HG03175 (cell line): ENCODE measurements around the gene INAFM1.
"Not testable (repeated sequence)": the region's sequence is repeated elsewhere in the genome, so short reads cannot be mapped to it uniquely, and the experiment has no call there.

Source experiments
- ATAC-seq: cut with Tn5 transposase; IDR thresholded peaks from one replicate; pipeline ENCODE4 v1.9.1; 2021; ENCODE audit warnings: mild to moderate bottlenecking, moderate library complexity; ENCODE audit not compliant: unreplicated experiment

Gene INAFM1

DNA sequence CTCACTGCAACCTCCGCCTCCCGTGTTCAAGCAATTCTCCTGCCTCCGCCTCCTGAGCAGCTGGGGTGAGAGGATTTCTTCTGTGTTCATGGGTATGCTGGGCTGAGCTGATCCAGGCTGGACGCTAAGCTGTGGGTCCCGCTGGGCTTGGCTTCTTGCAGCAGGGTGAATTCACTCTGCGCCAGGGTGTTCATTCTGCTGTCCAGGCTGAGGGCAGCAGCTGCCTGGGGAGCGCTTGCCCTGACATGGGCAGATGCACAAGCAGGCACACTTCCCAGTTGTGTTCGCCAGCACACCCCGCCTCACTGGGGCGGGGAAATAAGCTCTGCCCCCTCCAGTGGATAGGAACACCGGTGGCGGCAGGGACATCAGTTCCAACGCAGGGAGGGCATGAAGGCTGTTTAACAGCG is 7.3 kb upstream of the INAFM1 start:
- no peak for ATAC-seq

DNA sequence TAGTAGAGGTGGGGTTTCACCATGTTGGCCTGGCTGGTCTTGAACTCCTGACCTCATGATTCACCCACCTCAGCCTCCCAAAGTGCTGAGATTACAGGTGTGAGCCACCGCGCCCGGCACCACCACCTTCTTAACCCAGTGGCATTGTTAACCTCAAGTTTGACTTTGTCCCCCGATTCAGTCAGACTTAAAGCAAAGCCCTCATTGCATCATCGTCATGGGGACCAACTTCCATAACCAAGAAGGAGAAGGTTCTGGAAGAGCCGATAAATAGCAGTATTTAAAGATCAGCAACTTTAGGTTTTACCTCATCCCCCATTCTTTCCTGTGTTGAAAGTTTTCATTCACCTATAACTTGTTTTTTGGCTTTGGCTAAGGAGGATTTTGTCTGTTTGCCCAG is 6.7 kb upstream of the INAFM1 start:
- no peak for ATAC-seq

DNA sequence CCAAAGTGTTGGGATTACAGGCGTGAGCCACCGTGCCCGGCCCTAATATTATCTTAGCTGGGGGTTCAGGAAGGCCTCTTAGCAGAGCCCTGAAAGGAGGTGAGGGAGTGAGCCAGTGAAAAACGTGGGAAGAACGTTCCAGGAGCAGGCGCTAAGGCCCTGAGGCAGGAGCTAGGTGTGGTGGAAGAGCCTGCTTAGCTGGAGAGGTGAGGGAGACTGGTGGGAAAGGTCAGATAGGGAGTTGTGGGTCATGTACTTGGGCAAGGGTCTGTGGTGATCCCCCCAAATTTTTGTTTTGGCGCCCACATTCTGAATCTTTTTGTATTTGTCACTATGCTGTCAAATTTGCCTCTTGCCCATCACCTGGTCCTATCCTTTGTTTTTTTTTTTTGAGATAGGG is 5.1 kb upstream of the INAFM1 start:
- no peak for ATAC-seq

DNA sequence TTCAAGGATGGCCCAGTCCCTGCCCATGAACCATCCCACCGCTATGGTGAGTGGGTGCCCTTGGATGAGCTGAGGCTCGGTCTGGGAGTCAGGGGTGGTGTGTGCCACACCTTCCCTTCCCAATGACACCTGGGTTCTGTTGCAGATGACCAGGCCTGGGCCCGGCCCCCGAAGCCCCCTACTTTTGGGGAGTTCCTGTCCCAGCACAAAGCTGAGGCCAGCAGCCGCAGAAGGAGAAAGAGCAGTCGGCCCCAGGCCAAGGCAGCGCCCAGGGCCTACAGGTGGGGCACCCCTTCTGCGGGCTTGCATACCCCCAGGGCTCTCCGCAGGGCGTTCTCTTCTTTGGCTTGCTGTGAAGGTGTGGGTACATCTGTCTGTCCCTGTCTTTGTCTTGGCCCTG is 4.3 kb upstream of the INAFM1 start:
- ATAC-seq: no peak

DNA sequence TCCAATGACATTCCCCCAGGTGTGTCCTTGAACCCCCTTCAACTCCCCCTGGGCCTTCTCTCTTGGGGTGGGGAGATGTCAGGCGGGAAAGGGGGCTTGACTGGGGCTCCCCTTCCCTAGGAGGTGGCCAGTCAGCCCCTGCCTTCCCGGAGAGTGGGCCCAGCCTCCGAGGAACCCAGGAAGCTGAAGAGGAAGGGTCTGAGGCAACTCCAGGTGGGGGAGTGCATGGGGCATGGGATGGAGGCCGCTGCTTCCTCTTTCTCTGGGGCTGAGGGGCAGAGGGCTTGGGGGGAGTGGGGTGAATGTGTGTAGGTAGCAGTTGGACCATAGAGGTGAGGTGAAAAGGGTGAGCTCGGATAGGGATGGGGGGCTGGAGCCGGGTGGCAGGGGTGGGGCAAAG is 2.7 kb upstream of the INAFM1 start:
- no peak for ATAC-seq

DNA sequence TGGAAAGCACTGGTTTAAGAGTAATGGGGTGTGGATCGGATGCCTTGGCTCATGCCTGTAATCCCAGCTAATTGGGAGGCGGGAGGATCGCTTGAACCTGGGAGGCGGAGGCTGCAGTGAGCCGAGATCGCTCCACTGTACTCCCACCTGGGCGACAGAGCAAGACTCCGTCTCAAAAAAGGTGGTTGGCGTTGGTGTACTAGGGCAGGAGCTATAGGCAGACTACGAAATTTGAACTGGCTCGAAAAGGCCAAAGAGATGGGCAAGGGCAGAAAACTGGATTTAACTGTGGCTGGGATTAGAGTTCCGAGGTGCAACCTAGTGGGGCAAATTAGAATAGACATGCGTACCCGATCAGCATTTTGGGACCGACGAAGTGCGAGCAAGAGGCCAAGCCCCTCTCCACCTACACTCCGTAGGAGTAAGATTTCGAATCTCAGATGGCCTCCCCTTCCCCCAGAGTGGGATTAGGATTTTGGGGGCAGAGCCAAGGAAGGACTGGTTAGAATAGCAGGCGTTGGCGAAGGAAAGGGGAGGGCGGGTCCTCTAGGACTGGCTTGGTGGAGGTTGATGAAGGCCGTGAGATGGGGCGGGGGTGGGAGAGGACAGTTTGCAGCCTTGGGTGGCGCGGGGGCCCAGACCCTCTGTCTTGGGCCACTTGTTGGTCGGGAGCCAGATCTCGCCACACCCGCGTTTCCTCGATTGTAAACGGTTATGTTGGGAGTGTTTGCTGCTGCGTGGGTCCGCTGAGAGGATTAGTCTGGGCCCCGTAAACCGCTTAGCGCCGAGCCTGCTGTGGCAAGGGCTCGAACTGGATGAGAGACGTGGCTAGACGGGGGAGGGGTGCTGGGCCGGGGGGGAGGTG is 2.0 kb upstream of the INAFM1 start:
- ATAC-seq: no peak

DNA sequence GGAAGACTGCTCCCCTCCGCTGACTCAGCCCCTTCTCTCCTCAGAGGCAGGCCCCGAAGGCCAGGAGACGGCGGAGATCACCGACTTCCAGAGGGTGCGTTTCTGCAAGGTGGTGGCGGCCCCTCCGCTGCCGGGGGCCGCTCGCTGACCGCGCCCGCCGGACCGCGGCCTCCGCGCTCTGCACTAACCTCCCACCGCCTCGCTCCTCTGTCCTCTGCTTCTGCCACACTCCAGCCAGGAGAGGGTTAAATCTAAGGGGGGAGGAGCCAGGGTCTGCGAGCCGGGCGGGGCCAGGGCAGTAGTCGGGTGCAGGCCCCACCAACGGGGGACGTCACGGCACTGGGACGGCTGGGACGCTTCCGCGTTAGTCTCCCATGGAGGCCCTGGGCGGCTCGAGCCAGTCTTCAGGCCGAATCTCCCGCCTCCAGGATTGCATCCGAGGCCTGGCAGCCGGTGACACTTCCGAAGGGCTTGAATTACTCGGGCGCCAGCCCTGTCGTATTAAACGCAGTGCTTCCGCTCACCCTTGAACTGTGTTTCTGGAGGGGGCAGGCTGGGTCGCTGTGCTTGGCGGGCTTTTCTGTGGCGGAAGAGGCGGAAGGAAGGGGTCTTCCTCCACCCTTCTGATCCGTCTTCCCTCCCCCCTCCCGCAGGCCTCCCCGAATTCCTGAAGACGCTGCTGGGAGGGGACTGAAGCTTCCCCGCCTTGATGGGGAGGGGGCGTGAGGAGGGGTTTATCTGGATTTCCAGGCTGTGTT is 1.2 kb upstream of the INAFM1 start:
- peak; percentile 60 for ATAC-seq

DNA sequence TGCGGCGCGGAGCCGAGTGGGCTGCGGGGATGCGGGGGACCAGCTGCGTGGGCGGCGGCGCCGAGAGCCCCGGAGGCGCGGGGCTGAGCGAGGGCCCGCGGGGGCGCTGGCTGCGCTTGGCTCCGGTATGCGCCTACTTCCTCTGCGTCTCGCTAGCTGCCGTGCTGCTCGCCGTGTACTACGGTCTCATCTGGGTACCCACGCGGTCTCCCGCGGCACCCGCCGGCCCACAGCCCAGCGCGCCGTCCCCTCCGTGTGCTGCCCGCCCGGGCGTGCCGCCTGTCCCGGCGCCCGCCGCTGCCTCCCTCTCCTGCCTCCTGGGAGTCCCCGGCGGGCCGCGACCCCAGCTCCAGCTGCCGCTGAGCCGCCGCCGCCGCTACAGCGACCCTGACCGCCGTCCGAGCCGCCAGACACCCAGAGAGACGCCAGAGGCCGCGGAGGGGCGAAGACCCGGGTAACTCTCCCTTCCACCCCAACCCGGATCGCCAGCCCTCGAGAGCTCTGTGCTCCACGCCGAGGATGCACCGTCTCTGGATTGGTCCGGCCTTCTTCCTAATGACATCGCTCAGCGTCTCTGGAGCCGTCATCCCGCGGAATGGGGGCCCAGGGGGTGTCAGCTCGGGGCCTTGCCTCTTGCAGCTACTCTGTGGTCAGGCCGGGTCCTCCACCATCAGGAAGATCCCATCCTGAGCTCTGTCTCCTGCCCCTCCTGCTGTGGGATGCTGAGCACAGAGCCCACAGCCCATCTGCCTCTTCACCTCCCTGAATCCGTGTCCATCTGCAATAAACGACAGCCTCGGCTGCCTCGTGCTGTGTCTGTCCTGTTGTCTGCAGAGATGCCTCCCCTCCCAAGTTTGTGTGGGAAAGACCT is 441 bp downstream of the INAFM1 start:
- no peak for ATAC-seq

DNA sequence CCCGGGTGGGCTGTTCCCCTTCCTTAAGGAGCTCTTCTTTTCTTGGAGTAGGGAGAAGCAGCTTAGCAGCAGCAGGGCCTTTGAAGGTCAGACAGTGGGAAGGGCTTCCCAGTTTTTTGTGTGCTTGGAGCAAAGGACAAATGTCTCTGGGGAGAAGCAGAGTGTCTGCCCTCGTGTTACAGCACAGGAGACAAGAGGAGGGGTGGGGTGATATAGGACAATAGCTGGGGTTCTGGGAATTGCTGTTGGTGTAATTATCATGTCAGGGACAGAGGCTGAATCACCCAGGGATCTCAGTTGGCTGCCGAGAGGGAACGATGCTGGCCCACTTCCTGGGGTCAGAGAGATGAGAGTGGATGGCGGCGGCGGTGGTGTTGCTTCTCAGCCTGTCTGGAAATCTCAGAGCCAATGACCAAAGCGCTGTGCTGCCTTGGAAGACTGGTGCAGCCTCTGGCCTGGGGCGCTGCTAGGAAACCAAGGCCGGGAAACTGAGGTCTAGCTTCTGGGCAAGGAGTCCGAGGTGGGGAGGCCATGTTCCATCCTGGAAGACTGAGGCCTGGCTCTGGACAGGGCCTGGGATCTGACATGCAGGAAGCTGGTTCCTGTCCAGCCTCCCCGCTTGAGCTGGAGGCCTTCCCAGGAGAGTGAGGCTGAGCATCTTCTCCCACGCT is 1.2 kb downstream of the INAFM1 start:
- ATAC-seq: no peak

DNA sequence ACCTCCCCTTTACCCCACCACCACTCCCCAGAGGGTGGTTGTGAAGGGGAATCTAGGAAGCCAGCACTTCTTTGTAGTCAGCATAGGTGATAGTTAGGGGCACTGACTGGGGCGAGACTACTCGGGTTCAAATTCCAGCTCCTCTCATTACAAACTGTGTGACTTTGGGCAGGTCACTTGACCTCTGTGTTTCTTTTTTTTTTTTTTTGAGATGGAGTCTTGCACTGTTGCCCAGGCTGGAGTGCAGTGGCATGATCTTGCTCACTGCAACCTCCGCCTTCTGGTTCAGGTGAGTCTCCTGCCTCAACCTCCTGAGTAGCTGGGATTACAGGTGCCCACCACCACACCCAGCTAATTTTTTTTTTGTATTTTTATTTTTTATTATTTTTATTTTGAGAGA is 1.8 kb downstream of the INAFM1 start:
- ATAC-seq: not testable (repeated sequence)

DNA sequence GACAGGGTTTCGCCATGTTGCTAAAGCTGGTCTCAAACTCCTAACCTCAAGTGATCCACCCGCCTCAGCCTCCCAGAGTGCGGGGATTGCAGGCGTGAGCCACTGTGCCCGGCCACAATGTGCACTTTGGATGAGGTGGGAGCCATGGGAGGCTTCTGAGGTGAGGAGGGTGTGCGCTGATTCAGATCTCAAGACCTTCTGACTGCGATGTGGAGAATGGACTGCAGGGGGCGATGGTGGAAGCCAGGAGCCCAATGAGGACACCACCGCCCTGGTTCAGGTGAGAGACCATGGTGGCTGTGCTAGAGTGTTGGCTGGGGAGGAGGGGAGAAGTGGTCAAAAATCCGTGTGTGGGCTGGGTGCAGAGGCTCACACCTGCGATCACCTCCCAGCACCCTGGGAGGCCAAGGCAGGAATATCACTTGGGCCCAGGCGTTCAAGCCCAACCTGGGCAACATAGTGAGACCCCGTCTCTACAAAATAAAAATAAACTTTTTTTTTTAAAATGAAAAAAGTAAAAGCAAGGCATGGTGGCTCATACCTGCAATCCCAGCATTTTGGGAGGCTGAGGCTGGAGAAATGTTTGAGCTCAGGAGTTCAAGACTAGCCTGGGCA is 5.6 kb downstream of the INAFM1 start:
- ATAC-seq: no peak

DNA sequence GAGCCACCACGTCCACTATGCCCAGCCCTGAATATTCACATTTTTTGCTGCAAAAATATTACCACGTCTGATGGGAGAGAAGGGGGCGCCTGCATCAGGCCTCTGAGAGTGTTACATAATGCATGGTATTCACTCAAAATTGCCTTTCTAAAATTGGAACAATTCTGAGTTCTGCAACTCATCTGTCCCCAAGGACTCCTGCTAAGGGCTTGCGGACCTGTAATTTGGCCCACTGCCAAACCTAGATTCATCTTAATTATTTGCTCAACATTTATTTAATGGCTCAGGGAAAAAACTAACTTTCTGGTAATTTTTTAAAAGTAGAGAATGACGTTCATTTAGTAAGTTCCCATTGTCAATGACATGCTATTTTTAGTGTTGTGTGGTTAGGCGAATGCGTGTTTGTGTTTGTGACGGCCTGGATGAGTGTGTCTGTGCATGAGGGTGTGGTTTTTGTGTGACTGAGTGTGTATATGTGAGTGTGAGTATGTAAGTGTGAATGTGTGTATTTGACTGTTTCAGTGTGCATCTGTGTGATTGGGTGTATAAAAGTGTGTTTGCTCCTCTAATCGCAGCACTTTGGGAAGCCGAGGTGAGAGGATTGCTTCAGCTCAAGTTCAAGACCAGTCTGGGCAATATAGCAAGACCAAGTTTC is 8.8 kb downstream of the INAFM1 start:
- ATAC-seq: no peak

DNA sequence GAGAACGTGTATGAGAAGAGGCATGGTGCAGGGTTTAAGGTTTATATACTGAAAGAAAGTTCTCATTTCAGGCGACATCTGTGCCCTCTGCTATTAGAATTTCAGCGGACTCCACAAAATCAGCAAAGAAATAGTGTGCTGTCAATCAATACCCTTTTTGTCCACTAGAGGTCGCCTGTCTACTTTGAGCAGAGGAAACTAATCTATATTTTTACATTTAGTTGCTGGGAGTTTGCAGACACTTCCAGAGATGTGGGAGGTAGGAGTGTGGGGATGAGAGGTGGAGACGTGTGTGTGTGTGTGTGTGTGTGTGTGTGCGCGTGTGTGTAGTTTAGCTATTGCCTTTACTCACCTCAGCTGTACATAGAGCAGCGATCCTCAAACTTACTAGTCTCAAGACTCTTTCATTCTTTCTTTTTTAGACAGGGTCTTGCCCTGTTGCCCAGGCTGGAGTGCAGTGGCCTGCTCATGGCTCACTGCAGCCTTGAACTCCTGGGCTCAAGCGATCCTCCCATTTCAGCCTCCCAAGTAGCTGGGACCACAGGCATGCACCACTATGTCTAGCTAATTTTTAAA is 9.7 kb downstream of the INAFM1 start:
- ATAC-seq: no peak

DNA sequence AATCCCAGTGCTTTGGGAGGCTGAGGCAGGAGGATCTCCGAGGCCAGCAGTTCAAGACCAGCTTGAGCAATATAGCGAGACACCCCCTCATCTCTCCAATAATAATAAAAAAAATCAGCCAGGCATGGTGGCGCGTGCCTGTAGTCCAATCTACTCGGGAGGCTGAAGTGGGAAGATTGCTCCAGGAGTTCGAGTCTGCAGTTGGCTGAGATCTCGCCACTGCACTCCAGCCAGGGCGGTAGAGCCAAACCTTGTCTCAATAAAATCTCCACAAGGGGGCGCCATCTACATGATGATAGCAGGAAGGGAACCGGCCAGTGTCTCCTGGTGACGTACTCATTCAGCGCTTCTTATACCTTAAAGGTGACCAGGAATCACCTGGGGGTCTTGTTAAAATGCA is 21.4 kb downstream of the INAFM1 start:
- ATAC-seq: no peak

DNA sequence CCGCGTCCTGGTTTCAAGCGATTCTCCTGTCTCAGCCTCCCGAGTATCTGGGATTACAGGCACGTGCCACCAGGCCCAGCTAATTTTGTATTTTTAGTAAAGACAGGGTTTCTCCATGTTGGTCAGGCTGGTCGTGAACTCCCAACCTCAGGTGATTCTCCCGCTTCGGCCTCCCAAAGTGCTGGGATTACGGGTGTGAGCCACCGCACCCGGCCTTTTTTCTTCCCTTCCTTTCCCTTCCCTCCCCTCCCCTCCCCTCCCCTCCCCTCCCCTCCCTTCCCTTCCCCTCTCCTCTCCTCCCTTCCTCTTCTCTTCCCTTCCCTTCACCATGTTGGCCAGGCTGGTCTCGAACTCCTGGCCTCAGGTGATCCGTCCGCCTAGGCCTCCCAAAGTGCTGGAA is 26.2 kb downstream of the INAFM1 start:
- not testable (repeated sequence) for ATAC-seq

DNA sequence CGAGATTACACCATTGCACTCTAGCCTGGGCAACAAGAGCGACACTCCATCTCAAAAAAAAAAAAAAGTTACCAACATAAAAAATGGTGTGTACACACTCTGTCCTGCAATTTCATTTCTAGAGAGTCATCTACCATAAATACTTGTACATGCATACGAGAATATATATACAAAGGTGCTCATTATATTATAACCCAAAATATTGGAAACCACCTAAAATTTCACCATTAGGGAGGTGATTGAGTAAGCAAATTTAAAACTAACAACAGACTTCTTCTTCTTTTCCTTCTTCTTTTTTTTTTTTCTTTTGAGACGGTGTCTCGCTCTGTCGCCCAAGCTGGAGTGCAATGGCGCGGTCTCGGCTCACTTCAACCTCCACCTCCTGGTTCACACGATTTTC is 27.6 kb downstream of the INAFM1 start:
- no peak for ATAC-seq

DNA sequence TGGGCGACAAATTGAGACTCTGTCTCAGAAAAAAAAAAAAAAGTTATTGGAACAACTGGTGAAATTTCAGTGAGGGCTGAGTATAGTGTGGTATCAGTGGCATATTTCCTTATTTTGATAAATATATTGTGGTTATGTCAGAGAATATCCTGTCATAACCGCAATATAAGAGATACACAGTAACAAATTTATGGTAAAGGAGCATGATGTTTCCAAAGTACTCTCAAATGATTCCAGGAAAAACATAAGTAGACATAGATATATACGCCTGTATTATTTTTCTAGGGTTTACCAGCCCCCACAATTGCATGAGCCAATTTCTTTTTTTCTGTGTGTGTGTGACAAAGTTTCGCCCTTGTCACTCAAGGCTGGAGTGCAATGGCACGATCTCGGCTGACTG is 29.3 kb downstream of the INAFM1 start:
- ATAC-seq: no peak

DNA sequence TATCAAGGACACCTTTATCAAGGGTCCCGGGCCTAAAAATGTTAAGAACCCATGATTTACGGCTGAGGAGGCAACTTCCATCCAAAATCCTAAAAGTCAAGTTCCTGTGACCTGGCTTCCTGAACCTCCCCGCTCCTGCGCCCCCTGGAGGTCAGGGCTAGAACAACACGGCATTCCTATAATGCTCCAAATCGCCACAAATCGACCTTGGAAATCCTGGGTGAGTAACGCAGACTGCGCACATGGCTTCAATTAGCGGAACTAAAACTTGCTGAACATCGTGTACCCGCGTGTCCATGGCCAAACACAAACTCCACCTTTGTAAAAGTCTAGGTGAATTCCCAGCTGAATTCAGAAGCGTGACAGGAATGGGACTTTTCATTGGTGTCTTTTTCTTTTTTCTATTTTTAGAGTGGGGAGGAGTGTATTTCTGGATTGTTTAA is 30.6 kb downstream of the INAFM1 start:
- no peak for ATAC-seq

DNA sequence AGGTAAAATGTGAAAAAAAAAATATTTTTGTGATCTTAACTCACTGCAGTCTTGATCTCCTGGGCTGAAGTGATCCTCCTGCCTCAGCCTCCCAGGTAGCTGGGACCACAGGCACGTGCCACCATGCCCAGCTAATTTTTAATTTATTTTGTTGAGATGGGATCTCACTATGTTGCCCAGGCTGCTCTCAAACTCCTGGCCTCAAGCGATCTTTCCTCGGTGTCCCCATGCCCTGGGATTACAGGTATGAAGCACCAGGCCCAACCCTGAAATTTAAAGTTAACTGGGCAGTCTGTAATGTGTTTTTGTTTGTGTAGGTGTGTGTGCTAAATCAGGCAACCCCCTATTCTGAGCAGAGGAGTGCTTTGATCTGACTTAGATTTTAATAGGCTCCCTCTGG is 31.6 kb downstream of the INAFM1 start:
- ATAC-seq: no peak
